Vagina (tissue), 2 donors: ENCODE results near the gene PSAP.

Source experiments
- POLR2AphosphoS5 ChIP-seq, 2 donors: sonication (generic); formaldehyde crosslinking; IDR thresholded peaks; one replicate each; pipeline ENCODE4 v1.9.0; 2017; ENCODE audit warnings: antibody characterized with exemption in 2 of 2, mild to moderate bottlenecking in 2 of 2, low read depth in 1 of 2; ENCODE audit not compliant: insufficient read depth in 1 of 2
- TF ChIP-seq, protein P1 (sequence below), 3 experiments: fragments of 450-650 bp in 2 of 3; fragments of 200-600 bp in 1 of 3; sonication (generic) in 1 of 3; IDR thresholded peaks; one replicate each; pipeline ENCODE4 v1.5.1; 2017 to 2019; ENCODE audit warnings: antibody characterized with exemption in 3 of 3, mild to moderate bottlenecking in 2 of 3, moderate library complexity in 2 of 3

DNA sequence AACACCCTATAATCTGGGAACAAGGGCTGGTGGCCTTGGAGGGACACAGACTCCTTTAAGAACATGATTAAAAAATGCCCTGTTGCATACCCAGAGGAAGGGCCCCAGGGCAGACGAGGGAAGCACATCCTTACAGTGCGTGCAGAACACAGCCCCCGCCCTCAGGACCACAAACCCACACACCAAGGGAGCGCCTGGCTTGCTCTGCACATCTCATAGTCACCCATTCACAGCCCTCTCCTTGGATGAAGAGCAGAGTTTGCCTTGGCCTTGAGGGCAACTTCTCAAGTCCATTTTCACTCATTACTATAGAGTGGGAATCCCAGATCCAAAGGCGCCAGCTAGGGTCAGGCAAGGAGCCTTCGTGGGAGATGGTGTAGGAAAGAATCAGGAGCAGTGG lies 71.4 kb downstream of the PSAP start:
- no peak for TF ChIP-seq POLR2AphosphoS5 (IDR thresholded peaks at IDR 0.05; ENCODE audit: insufficient read depth in 1 of 2, low read depth in 1 of 2)
- TF ChIP-seq, protein P1, sequence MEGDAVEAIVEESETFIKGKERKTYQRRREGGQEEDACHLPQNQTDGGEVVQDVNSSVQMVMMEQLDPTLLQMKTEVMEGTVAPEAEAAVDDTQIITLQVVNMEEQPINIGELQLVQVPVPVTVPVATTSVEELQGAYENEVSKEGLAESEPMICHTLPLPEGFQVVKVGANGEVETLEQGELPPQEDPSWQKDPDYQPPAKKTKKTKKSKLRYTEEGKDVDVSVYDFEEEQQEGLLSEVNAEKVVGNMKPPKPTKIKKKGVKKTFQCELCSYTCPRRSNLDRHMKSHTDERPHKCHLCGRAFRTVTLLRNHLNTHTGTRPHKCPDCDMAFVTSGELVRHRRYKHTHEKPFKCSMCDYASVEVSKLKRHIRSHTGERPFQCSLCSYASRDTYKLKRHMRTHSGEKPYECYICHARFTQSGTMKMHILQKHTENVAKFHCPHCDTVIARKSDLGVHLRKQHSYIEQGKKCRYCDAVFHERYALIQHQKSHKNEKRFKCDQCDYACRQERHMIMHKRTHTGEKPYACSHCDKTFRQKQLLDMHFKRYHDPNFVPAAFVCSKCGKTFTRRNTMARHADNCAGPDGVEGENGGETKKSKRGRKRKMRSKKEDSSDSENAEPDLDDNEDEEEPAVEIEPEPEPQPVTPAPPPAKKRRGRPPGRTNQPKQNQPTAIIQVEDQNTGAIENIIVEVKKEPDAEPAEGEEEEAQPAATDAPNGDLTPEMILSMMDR (IDR thresholded peaks at IDR 0.05), result no peak
